ENCODE results near the gene PLET1.
"Not testable (repeated sequence)": the region's sequence is repeated elsewhere in the genome, so short reads cannot be mapped to it uniquely, and the experiment has no call there.

Gene PLET1

GRCh38 chr11:112213753-112214152 lies 46.9 kb downstream of the PLET1 start:
- in situ Hi-C loops (cut with MboI; ENCODE audit: low sequenced_read_pairs) = no loop called here

DNA sequence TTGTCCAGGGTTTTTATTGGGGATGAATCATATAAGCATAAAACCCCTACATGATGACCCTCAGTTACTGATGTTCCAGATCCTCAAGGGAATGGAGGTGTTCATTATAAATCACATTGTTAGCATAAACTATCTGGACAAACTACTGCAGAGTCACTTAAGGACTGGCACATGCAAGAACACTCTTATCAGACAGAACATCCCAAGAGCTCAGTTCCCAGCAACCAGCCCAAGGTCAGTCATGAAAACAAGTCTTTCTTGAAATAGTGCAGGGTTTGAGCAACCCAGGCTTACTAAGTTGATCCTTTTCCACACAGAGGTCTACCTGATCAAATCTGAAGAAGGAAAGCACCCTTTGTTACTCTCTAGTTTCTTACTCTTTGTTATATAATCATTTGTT lies 48.0 kb downstream of the PLET1 start:
- in situ Hi-C loops (cut with MboI; ENCODE audit: low sequenced_read_pairs) = no loop called here

DNA sequence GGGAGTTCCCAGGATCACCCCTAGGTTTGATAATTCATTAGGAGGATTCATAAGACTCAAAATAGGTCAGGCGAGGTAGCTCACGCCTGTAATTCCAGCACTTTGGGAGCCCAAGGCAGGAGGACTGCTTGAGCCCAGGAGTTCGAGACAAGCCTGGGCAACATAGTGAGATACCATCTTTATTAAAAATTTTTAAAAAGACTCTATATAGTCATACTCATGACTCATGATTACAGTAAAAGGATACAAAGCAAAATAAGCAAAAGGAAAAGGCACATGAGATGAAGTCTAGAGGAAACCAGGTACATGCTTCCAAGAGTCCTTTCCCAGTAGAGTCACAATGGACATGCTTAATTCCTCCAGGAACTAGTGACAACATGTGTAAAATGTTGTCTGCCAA lies 48.4 kb downstream of the PLET1 start:
- in situ Hi-C loops (cut with MboI; ENCODE audit: low sequenced_read_pairs) = no loop called here

DNA sequence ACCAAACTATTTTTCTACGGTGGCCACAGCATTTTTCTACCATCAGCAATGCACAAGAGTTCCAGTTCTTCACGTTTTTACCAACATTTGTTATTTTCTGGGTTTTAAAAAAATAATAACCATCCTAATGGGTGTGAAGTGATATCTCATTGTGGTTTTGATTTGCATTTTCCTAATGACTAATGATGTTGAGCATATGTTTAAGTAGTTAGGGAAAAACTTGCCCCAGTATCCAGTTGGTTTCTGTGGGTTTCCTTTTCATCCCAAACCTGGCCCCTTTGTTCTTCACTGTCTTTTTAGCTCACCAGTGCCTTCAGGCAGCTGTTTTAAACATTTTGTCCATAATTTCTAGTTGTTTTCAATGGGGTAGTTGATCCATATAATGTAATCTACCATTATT lies 49.1 kb downstream of the PLET1 start:
- in situ Hi-C loops (cut with MboI; ENCODE audit: low sequenced_read_pairs) = no loop called here

GRCh38 chr11:112210890-112211289 lies 49.8 kb downstream of the PLET1 start:
- in situ Hi-C loops (cut with MboI; ENCODE audit: low sequenced_read_pairs) = no loop called here

DNA sequence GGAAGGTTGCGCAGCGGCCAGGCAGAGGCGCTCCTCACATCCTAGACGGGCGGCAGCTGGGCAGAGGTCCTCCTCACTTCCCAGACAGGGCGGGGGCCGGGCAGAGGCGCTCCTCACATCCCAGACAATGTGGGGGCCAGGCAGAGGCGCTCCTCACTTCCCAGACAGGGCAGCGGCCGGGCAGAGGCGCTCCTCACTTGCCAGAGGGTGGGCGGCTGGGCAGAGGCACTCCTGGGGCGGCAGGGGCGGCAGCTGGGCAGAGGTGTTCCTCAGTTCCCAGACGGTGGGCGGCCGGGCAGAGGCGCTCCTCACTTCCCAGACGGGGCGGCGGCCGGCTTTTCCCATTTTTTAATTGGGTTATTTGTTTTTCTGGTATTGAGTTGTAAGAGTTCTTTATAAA lies 54.6 kb downstream of the PLET1 start:
- in situ Hi-C loops (cut with MboI; ENCODE audit: low sequenced_read_pairs) = no loop called here

DNA sequence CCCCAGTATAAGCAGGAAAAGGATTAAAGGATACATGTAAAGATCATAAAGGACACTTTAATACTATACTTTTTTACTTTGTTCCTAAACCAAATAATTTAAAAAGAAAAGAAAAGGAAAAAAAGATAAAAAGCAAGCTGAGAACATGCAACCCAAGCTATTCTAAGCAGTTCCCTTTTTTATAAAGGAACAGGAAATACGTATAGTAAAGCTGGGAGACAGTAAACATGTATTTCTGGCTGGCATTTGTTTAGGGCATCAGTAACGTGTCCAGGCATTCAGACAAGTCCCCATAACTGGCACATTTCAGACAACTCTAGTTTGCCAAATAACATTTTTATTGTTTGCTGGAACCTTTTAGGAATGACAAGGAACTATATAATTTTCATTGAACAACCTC lies 60.4 kb downstream of the PLET1 start:
- in situ Hi-C loops (cut with MboI; ENCODE audit: low sequenced_read_pairs) = no loop called here

GRCh38 chr11:112199101-112199500 lies 61.6 kb downstream of the PLET1 start:
- in situ Hi-C loops (cut with MboI; ENCODE audit: low sequenced_read_pairs) = not testable (repeated sequence)

All from hTERT RPE-1 (cell line).